CD4-positive, alpha-beta T cell treated with Interleukin-4 for 1 hour (primary cell): ENCODE data around the gene PRDX4.
"Not testable (repeated sequence)": the region's sequence is repeated elsewhere in the genome, so short reads cannot be mapped to it uniquely, and the experiment has no call there.

Experiments
- DNase-seq, 2 donors: peaks; one replicate each; pipeline ENCODE4 v3.0.0-alpha.2; 2020 to 2022

The PRDX4 gene

DNA sequence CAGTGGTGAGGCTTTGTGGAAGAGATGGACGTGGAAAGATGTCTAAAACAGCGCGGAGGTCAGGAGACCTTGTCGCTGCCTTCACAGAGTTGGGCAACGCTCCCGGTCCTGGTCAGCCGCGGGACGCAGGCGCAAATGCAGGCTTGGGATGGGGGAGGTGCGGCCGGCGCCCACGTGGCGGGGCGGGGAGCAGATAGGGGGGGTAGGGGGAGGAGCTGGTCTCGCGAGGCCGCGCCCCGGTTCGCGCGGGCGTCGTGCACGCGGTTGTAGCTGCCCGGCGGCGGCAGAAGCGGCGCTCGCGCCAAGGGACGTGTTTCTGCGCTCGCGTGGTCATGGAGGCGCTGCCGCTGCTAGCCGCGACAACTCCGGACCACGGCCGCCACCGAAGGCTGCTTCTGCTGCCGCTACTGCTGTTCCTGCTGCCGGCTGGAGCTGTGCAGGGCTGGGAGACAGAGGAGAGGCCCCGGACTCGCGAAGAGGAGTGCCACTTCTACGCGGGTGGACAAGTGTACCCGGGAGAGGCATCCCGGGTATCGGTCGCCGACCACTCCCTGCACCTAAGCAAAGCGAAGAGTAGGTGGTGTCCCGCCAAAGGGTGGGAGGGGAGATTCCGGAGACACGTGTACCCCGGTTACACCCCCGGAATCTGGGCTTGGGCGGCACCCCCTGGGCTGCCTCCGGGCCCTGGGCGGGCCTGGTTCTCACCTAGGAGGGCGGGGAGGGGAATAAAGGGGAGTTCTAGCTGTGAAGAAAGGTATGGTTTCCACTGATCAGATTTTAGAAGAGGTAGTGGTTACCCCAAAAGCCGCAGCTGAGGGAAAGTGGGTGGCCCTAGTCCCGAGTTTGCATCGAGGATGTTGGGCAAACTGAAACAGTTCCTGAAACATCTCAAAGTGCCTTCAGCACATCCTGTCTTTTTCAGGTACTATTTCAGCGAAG lies at the start of gene PRDX4:
Gene PRDX4, plus strand, starts transcription at position 255 of the 939 bp plus-strand sequence. Its CDS starts 78 bp downstream, at position 333.
- peak; percentile 72 to 79 for DNase-seq

DNA sequence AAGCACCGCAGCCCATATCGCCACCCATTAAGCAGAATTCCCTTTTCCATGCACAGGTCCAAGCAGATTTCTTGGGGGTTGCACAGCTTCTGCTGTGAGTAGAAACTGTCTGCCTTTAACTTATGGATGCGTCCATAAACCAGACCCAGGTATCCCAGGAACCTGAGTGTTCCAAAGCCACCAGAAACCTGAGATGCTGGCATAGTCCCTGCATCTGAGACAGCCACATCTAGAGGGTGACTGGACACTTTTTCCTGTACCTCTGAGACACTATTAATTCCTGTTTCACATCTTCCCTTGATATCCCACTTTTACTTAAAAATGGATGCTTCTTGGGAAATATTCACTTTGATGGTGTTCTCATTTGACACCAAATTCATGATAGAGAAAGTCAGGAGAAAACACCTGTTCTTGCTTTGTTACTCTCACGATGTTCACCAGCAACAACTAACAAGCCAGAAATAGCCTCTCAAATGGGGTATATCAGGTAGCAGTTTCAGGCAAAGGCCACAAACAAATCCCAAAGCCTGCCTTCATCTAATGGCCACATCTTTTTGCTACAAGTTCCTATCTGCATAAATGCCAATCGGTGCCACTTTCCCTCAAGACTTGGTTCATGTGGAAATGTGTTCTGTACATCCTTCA lies 45.5 kb upstream of the PRDX4 start:
- DNase-seq, result no peak

DNA sequence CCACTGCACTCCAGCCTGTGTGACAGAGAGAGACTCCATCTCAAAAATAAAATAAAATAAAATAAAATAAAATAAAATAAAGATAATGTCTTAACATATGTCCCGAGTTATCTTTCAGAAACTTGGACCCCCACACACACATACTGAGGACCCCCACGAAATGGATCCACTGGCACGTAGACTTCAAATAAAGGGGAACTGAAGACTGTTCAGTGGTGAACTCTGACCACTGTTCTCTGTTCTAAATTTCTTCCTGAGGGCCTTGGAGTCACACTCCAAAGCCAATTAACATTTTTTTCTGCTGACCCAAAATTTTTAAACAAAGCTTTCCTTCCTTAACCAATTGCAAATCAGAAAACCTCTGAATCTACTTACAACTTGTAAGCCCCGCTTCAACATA lies 43.5 kb upstream of the PRDX4 start:
- DNase-seq, result no peak

DNA sequence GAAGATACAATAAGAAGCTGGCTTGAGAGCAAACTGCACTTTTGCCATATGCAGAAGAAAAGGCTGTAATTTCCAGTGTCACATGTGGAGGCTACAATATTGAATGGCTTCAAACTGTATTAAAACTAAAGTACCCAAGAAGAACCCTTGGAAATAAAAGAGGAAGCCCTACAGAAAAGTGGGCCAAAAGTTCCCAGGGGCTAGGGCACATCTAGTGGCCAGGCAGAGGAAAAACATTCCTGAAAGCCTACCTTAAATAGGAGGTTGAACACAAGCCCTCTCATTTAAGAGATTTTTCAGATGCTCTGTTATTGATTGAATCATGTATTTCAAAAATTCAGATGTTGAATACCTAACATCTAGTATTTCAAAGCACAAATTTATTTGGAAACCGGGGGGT lies 40.6 kb upstream of the PRDX4 start:
- DNase-seq, result no peak

DNA sequence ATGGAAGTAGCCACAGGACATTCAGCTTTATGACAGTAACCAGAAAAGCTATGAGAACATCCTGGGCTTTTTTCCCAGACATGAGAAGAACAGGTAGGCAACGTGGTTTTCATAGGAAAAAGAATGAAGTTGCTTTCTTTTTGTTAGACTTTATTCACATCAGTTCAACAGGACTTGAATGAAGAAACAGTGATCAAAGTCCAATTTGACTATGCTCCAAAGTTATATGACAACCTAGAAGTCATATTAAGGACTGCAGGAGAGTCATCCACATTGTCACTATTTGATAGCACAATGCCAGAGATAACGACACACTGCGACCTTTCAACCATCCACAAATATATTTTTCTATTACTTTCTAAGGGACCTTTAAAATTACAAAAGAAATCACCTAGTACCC lies 39.2 kb upstream of the PRDX4 start:
- DNase-seq, result no peak

DNA sequence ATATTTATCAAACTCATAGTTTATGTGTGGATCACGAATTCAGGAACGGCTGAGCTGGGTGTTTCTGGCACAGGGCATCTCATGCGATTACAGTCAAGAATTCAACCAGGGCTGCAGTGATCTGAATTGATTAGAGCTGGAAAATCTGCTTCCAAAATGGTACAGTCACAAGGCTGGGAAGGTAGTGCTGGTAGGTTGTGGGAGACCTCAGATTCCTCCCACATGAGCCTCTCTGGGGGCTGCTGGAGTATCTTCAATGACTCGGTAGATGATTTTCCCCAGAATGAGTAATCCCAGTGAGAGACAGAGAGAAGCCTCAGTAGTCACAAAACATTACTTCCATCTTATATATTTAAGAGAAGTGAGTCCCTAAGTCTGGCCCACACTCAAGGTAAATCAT lies 36.2 kb upstream of the PRDX4 start:
- no peak for DNase-seq

DNA sequence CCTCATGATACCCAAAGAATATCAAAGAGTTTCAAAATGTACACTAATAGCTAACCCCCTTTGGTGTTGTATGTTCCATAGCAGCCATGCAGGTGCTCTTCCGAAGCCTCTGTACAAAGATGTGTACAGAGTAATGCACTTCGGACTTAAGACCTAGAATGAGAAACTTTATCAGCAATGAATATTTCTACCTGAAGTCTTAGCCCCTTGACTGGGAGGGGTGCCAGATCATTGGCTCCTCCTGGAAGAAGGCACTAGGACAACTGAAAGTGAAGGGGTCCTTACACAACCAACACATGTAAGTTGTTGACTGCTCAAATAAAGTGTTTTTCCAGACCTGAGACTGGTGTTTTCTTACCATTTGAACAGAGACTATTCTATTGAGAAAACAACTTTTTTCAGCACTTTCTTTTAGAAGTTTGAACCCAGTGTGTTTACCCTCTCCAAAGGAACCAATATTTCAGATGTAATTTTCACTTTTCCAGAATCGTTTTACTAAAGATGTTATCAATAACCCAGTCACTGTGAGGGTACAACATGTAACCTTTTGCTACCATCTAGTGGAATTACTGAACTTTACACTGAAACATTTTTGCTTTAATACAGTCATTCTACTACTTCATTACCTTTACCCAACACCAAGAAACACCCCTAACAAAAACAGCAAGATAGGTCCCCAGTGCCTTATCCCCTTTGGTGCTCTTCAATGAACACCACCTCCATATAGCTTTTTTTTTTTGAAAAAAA lies 33.3 kb upstream of the PRDX4 start:
- no peak for DNase-seq

DNA sequence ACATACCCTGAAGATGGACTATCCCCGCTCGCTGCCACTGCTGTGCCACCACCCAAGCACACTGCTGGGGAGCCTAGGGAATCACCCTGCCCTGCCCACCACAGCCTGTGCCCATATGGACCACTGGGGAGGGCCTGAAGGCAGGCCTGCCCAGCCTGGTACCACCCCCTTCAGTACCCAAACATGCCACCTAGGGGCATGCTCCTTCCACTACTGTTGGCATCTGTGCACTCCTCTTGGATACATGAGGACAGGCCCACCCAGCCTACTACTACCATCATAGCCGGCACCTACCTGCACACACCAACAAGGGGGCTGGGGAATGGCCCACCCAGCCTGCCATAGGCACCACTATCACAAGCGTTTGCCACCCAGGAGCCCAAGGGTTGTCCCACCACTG lies 30.1 kb upstream of the PRDX4 start:
- DNase-seq, result no peak

DNA sequence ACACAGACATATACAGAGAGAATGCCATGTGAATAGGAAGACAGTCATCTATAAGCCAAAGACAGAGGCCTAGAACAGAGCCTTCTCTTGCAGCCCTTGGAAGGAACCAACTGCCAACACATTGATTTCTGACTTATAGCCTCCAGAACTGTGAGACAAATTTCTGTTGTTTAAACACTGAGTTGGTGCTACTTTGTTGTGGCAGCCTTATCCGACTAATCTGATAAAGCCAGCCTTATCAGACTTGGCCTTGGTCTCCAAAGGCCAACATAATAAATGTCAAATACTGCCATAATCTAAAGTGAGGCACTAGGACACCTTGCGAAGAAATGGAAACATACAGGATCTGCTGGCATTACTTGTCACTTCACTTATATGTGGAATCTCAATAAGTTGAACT lies 24.3 kb upstream of the PRDX4 start:
- no peak for DNase-seq

DNA sequence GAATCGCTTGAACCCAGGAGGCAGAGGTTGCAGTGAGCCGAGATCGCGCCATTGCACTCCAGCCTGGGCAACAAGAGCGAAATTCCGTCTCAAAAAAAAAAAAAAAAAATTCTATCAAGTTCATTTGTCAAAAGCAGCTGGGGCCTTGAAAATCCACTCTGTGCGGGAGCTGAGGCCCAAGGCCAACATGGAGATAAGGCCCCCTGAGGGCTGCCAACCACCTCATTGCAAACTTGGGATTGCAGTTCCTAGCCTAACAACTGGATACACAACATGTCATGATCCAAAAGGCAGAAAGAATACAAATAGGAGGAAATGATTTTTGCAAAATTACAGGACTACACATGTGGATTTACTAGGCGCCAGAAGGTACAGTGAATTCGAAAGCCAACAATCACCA lies 22.5 kb upstream of the PRDX4 start:
- DNase-seq, result no peak

DNA sequence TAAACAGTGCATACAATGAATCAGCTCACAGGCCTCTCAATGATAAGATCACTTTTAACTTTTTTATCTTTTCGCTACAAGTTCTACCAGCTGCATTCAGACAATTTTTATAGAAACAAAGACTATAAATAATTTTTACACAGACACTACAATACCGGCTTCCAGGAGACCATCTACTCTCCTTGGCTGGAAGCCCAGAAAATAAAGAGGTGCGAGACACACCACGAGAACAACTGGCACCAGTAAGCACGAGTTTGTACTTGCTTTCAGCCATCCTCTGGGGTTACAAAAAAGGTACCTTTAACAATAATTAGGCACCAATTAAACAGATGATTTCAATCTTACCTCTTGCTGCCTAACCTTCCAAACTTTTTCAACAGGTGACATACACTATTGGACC lies 11.2 kb upstream of the PRDX4 start:
- DNase-seq, result no peak

DNA sequence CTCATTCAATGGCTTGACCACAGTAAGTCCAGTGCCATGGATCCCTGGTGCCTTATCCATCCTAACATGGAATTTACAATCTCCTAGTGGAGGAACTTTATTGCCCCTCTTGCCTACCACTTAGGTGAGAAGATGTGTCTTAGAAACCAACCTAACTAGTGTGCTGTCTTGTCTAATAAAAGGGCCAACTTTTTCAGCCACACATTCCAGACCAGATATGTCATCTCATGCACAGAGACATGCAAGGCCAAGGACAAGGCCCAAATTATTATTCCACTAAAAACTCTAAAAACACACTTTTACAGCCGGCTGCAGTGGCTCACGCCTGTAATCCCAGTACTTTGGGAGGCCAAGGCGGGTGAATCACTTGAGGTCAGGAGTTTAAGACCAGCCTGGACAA lies 10.6 kb upstream of the PRDX4 start:
- DNase-seq, result no peak

DNA sequence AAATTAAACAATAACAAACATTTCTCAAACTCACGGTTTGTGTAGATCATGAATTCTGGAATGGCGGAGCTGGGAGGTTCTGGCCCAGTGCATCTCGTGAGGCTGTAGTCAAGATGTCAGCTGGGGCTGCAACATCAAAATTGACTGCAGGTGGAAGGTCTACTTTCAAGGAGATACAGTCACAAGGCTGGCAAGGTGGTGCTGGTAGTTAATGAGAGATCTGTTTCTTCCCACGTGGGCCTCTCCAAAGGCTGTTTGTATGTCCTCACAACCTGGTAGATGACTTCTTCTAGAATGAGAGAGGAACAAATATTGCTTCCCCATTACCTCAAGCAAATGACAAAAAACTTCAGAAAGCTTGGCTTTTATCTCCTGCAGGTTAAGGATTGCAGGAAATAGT lies 8.0 kb upstream of the PRDX4 start:
- no peak for DNase-seq

DNA sequence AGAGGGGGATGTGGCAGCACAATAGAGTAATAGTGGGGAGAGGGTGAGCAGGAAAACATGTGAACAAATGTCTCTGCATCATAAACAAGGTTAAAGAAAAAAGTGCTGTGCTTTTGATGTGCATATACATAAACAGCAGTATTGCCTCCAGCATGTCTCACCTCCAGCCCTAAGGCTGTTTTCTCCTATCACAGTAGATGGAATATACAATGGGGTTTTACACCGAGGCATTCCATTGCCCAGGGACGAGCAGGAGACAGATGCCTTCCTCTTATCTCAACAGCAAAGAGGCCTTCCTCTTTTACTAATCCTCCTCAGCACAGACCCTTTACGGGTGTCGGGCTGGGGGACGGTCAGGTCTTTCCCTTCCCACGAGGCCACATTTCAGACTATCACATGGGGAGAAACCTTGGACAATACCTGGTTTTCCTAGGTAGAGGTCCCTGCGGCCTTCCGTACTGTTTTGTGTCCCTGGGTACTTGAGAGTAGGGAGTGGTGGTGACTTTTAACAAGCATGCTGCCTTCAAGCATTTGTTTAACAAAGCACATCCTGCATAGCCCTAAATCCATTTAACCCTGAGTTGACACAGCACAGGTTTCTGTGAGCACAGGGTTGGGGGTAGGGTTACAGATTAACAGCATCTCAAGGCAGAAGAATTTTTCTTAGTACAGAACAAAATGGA lies 7.1 kb upstream of the PRDX4 start:
- DNase-seq, result not testable (repeated sequence)

DNA sequence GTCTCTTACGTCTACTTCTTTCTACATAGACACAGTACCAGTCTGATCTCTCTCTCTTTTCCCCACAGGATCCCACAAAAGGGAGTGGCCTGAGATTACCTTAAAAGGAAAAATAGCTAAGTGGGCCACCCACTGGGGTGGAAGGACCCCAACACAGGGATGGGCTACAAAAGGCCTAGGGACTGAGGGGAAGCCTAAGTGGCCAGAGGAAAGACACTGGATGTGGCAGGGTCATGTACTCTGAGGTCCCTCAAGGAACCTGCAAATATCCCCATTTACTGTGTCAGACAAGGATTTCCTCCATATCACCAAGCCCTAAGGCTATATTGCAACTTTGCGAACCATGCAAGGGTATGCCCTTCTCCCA lies 6.5 kb upstream of the PRDX4 start:
- DNase-seq, result no peak

DNA sequence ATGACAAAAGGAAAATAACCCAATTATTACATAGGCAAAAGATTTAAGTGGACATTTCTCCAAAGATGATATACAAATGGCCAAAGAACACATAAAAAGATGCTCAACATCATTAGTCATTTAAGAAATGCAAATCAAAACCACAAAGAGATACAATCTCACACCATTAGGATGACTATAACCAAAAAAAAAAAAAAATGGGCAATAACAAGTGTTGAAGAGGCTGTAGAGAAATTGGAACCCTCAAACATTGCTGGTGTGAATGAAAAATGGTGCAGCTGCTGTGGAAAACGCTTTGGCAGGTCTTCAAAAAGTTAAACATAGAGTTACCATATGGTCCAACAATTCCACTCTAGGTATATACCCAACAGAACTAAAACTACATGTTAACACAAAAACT lies 5.6 kb upstream of the PRDX4 start:
- no peak for DNase-seq

DNA sequence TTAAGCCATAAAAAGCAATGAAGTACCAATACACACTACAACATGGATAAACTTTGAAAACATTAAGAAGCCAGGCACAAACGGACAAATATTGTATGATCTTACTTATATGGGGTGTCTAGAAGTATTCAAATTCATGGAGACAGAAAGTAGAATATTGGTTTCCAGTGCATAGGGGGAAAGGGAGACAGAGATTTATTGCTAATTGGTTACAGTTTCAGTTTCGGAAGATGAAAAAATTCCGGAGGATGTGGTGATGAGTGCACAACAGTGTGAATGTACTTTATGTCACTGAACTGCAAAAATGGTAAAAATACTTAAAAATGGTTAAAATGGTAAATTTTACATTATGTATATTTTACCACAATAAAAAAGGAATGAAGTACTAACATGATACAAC lies 5.1 kb upstream of the PRDX4 start:
- peak in 1 of 2 donors; percentile 55 for DNase-seq

DNA sequence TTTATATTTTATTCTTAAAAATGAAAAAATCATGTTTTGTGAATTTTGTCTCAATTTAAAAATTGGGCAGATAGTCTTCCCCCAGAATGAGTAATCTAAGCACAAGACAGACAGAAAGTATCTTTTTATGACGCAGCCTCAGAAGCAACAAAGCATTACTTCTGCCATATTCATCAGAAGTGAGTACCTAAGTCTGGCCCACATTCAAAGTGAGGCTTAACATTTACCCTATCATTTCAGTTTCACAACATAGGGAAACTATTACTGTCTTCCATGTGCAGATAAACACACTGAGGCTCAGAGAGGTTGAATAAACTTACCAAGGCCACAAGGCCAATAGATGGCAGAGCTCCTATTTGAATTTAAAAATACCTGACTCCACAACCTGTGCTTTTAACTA lies 4.4 kb upstream of the PRDX4 start:
- DNase-seq, result no peak

DNA sequence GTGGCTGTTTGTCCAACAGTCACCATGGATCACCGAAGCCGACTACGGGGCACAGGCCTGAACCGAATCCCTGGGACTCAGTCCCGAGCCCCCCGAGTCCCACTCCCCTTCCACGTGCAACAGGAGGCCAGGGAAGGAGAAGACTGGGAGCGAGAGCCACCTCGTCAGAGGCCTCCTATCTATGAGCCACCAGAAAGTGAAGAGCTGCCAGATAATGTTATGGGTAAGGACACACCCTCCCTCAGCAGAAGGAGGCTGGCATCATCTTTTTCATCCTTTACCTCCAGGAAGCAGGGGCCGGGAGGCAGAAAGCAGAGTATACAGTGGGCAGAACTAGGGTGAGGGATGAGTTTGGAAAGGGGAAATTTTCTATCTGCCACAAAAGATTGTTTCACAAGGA lies 2.8 kb upstream of the PRDX4 start:
- DNase-seq, result no peak

DNA sequence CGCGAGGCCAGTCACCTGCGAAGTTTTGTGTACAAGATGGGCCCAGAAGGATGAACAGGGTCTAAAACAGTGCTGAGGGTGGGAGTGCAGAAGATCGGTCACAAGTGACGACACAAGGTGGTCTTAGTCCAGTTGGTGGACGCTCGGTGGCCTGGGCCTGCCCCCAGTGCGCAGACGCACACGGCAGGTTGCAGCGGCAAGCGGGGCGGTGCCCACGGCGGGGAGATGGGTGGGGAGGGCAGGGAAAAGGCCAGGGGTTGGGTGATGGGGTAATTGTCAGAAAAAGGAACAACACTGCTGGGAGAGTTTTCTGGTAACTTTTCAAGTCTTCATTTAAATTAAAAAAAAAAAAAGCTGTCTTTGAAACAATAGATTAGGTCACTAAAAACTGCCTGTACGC lies 1.0 kb upstream of the PRDX4 start:
- no peak for DNase-seq

DNA sequence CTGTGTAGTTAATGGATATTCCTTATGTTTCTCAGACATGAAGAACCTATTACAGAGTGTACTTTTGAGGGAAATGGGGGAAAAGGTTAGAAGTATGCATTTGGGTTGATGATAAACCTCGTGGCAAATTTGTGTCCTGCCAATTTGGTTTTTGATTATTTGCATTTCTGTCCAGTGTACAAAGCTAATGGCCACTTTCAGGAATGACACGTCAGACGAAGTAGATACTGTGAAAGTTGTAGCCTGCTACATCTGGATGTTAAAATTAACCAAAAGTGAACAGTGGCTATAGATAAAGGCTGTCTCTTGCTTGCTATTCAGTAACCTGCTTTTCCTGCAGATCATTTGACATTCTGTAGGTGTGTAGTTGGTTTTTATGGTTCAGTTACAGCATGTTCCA lies 1.0 kb downstream of the PRDX4 start:
- no peak for DNase-seq

DNA sequence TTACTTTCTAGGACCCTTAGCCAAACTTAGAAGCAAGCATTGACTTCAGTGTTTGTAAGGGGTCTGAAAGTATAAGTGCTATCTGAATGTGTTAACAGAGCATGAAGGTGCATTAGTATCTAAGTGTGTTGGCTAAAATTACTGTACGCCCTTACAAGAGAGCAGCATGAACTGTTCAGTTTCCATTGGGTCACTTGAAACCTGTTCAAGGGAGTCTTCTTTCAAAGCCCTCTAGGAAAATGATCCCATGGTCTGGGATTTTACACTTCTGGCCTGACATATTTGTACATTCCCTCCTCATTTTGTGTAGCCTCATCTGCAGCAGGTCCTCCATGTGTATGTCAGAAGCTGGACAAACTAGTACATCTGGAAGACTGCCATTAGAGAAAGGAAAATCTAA lies 3.2 kb downstream of the PRDX4 start:
- no peak for DNase-seq

DNA sequence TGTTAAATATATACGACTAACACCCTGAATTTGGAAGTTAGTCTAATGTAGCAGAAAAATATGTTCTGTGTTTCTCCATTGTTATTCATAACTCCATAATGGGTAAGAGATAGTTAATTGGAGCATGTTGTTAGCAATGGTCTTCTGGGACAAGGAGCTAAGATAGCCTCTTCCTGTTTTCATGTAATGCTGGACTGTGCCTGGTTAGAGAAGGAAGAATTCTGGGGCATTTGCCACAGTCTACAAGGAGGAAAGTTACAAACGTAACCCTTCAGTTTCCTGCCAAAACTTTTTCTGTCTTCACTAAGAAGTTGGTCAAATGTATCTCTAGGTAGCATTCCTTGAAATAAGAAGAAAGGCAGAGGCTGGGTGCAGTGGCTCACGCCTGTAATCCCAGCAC lies 5.8 kb downstream of the PRDX4 start:
- DNase-seq, result no peak
